ENCODE results near the gene TMEM120B. TPM values are rescaled to one million over a fixed set of nuclear protein-coding genes. Genes with fewer than 3 reads are reported as not detected.
"Not testable (repeated sequence)": the region's sequence is repeated elsewhere in the genome, so short reads cannot be mapped to it uniquely, and the experiment has no call there.

The TMEM120B gene
- total and polyA plus RNA-seq, 2 experiments from 2014 or later: 4.7 to 10.7 TPM

GRCh38 chr12:121755591-121755990, 43.0 kb downstream of the TMEM120B start:
- no peak overlapping the region for H2AFZ ChIP-seq
- H3K9ac ChIP-seq: no peak overlapping the region
- no peaks in the 10 kb centered on the region for H3K4me1 ChIP-seq (ENCODE audit: insufficient read depth)
- in situ Hi-C loops (cut with MboI): no loop called here
- no peaks in the 10 kb centered on the region for H3K9me3 ChIP-seq (ENCODE audit: low read depth)
- no peaks in the 10 kb centered on the region for H3K27me3 ChIP-seq (replicated peaks; ENCODE audit: insufficient read depth)
- no peak overlapping the region for H3K4me2 ChIP-seq (ENCODE audit: unreplicated experiment)
- no peaks in the 10 kb centered on the region for H3K9me2 ChIP-seq (ENCODE audit: insufficient read depth)
- H3K79me2 ChIP-seq (ENCODE audit: insufficient read depth): no peaks in the 10 kb centered on the region
- no peak overlapping the region for H3K27ac ChIP-seq
- H3F3A ChIP-seq (ENCODE audit: insufficient read depth): no peaks in the 10 kb centered on the region
- no peak overlapping the region for H3K4me3 ChIP-seq
- DNase-seq: no peak
- 95 to 96% methylated on average over 3 of the region's 3 CpGs for WGBS, 2 experiments (ENCODE audit: low coverage in 1 of 2, low lambda C conversion rate in 2 of 2, missing lambda C conversion rate in 2 of 2)
- H4K20me1 ChIP-seq (ENCODE audit: insufficient read depth): no peaks in the 10 kb centered on the region
- no peaks in the 10 kb centered on the region for H3K36me3 ChIP-seq (ENCODE audit: low read depth)
- TF ChIP-seq EZH2phosphoT487 (IDR thresholded peaks at IDR 0.05; ENCODE audit: insufficient read depth, low read depth) (no peak), EZH2 (IDR thresholded peaks at IDR 0.05; ENCODE audit: insufficient read depth, poor library complexity, severe bottlenecking) (no peak)

GRCh38 chr12:121758536-121758935, 46.0 kb downstream of the TMEM120B start:
- H3K27me3 ChIP-seq (replicated peaks; ENCODE audit: insufficient read depth); H3K4me3 ChIP-seq; H4K20me1 ChIP-seq (ENCODE audit: insufficient read depth); H3K36me3 ChIP-seq (ENCODE audit: low read depth); H3K9me3 ChIP-seq (ENCODE audit: low read depth); H3K4me2 ChIP-seq (ENCODE audit: unreplicated experiment); H3K9me2 ChIP-seq (ENCODE audit: insufficient read depth); DNase-seq; H3K27ac ChIP-seq; H3K9ac ChIP-seq; H3K79me2 ChIP-seq (ENCODE audit: insufficient read depth); H3F3A ChIP-seq (ENCODE audit: insufficient read depth); H2AFZ ChIP-seq; in situ Hi-C loops (cut with MboI); H3K4me1 ChIP-seq (ENCODE audit: insufficient read depth): not testable (repeated sequence)
- 94 to 100% methylated on average over 1 to 22 of the region's 22 CpGs for WGBS, 2 experiments (ENCODE audit: low coverage in 1 of 2, low lambda C conversion rate in 2 of 2, missing lambda C conversion rate in 2 of 2)

GRCh38 chr12:121762269-121762668, 49.7 kb downstream of the TMEM120B start:
- WGBS, 2 experiments (ENCODE audit: low coverage in 1 of 2, low lambda C conversion rate in 2 of 2, missing lambda C conversion rate in 2 of 2): 91 to 92% methylated on average over 6 of the region's 6 CpGs
- TF ChIP-seq EZH2 (IDR thresholded peaks at IDR 0.05; ENCODE audit: insufficient read depth, poor library complexity, severe bottlenecking): no peak
- TF ChIP-seq EZH2phosphoT487 (IDR thresholded peaks at IDR 0.05; ENCODE audit: insufficient read depth, low read depth): no peak
- in situ Hi-C loops (cut with MboI): no loop called here
- Histone ChIP-seq H3K4me2 (ENCODE audit: unreplicated experiment) (no peak overlapping the region), H3K27ac (no peak overlapping the region), H2AFZ (no peak overlapping the region), H3K9me3 (ENCODE audit: low read depth) (no peaks in the 10 kb centered on the region), H3K79me2 (ENCODE audit: insufficient read depth) (no peaks in the 10 kb centered on the region), H3F3A (ENCODE audit: insufficient read depth) (peaks cover 10% of the 10 kb centered on the region; the same call in 1 of the 2 replicates), H3K36me3 (ENCODE audit: low read depth) (no peaks in the 10 kb centered on the region), H3K27me3 (replicated peaks; ENCODE audit: insufficient read depth) (no peaks in the 10 kb centered on the region), H3K9ac (no peak overlapping the region), H3K4me1 (ENCODE audit: insufficient read depth) (peaks cover 21% of the 10 kb centered on the region), H4K20me1 (ENCODE audit: insufficient read depth) (no peaks in the 10 kb centered on the region), H3K9me2 (ENCODE audit: insufficient read depth) (no peaks in the 10 kb centered on the region), H3K4me3 (no peak overlapping the region)
- no peak for DNase-seq

GRCh38 chr12:121764808-121765207, 52.3 kb downstream of the TMEM120B start:
- Histone ChIP-seq H3K9me2 (ENCODE audit: insufficient read depth) (no peaks in the 10 kb centered on the region), H4K20me1 (ENCODE audit: insufficient read depth) (no peaks in the 10 kb centered on the region), H3K9me3 (ENCODE audit: low read depth) (no peaks in the 10 kb centered on the region), H2AFZ (no peak overlapping the region), H3K4me3 (no peak overlapping the region), H3K27ac (no peak overlapping the region), H3K4me2 (ENCODE audit: unreplicated experiment) (no peak overlapping the region), H3K9ac (no peak overlapping the region), H3K27me3 (replicated peaks; ENCODE audit: insufficient read depth) (no peaks in the 10 kb centered on the region), H3K36me3 (ENCODE audit: low read depth) (no peaks in the 10 kb centered on the region), H3F3A (ENCODE audit: insufficient read depth) (peaks cover 17% of the 10 kb centered on the region; the same call in 1 of the 2 replicates), H3K4me1 (ENCODE audit: insufficient read depth) (peaks cover 31% of the 10 kb centered on the region), H3K79me2 (ENCODE audit: insufficient read depth) (no peaks in the 10 kb centered on the region)
- in situ Hi-C loops (cut with MboI): no loop called here
- DNase-seq: no peak
- no peak for TF ChIP-seq EZH2 (IDR thresholded peaks at IDR 0.05; ENCODE audit: insufficient read depth, poor library complexity, severe bottlenecking)
- TF ChIP-seq EZH2phosphoT487 (IDR thresholded peaks at IDR 0.05; ENCODE audit: insufficient read depth, low read depth): no peak
- WGBS, 2 experiments (ENCODE audit: low coverage in 1 of 2, low lambda C conversion rate in 2 of 2, missing lambda C conversion rate in 2 of 2): 73 to 85% methylated on average over 2 to 3 of the region's 3 CpGs

- H3K4me3 ChIP-seq: no peak overlapping the region
- no peak overlapping the region for H3K27ac ChIP-seq
- DNase-seq: peak; percentile 93
- TF ChIP-seq EZH2phosphoT487 (IDR thresholded peaks at IDR 0.05; ENCODE audit: insufficient read depth, low read depth): no peak
- TF ChIP-seq EZH2 (IDR thresholded peaks at IDR 0.05; ENCODE audit: insufficient read depth, poor library complexity, severe bottlenecking): no peak
- no peaks in the 10 kb centered on the region for H3K27me3 ChIP-seq (replicated peaks; ENCODE audit: insufficient read depth)
- no peaks in the 10 kb centered on the region for H3K79me2 ChIP-seq (ENCODE audit: insufficient read depth)
- no peaks in the 10 kb centered on the region for H3K9me3 ChIP-seq (ENCODE audit: low read depth)
- no peak overlapping the region for H3K9ac ChIP-seq
- no peaks in the 10 kb centered on the region for H4K20me1 ChIP-seq (ENCODE audit: insufficient read depth)
- H2AFZ ChIP-seq: no peak overlapping the region
- H3K4me2 ChIP-seq (ENCODE audit: unreplicated experiment): no peak overlapping the region
- no peaks in the 10 kb centered on the region for H3K9me2 ChIP-seq (ENCODE audit: insufficient read depth)
- in situ Hi-C loops (cut with MboI): no loop called here
- H3K36me3 ChIP-seq (ENCODE audit: low read depth): no peaks in the 10 kb centered on the region
- WGBS, 2 experiments (ENCODE audit: low coverage in 1 of 2, low lambda C conversion rate in 2 of 2, missing lambda C conversion rate in 2 of 2): 5 to 7% methylated on average over 5 of the region's 5 CpGs
- peaks cover 31% of the 10 kb centered on the region for H3K4me1 ChIP-seq (ENCODE audit: insufficient read depth)
- H3F3A ChIP-seq (ENCODE audit: insufficient read depth): peaks cover 17% of the 10 kb centered on the region; the same call in 1 of the 2 replicates
Measured at GRCh38 chr12:121765573-121765972, 53.0 kb downstream of the TMEM120B start.
